GM18507 (cell line): Measurements from ENCODE around the gene GRK5.

Source experiments
- DNase-seq: peaks from one replicate; pipeline ENCODE4 v3.0.0; 2011; ENCODE audit warnings: low read depth; ENCODE audit not compliant: insufficient read length; ENCODE audit errors: extremely low spot score
- FAIRE-seq: peaks from 2 replicates; lab custom pipeline; 2011; peaks lifted over from hg19 to GRCh38; lab: Jason Lieb, UNC

Gene GRK5

DNA sequence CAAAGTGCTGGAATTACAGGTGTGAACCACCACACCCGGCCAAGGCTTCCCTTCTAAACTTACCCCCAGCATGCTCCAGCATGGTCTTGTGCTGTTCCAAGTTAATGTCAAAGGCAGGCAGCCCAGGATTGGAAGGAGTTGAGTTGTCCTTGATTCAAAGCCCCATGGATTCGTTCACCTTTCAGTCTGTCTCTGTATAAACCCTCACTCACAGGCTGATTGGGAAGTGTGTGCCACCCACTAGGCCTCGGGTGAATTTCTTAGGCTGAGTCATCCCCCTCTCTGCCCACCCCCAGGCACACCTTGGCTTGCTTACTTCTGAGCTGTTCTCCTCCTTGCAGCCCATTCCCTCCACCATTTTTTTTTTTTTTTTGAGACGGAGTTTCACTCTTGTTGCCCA is 15.5 kb upstream of the GRK5 start:
- FAIRE-seq (no peak), DNase-seq (no peak)

GRCh38 chr10:119197921-119198320 is 9.4 kb upstream of the GRK5 start:
- DNase-seq, result no peak
- FAIRE-seq, result no peak

GRCh38 chr10:119198438-119198837 is 8.9 kb upstream of the GRK5 start:
- FAIRE-seq (peak; percentile 24), DNase-seq (no peak)

DNA sequence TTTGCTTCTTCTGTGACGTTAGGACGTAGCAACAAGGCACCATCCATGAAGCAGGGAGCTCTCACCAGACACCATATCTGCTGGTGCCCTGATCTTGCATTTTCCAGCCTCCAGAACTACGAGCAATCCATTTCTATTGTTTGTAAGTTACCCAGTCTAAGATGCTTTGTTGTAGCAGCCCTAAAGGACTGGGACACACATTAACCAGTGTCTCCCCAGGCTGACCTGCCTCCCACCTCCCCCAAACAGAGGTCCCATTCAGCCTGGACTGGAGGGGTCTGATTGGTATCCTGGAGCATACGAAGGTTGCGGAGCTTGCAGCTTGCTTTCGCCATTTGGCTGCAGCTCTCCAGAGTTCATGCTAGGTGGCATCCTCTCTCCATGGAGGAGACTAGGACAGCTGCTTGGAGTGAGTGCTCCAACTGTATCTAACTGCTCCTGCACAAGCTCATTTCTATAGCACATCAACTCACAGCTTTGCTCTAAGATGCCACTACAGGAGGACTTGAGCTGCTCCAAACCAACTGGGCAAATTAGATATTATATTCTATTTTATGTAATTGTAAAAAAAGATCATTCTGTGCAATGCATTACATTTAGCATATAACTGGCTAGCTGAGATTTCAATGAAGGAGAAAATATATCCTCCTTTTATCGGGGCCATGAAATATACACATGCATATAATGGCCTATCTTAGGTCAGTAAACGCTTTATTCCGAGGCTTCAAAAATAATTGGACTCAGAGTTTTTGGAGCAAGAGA is 8.0 kb upstream of the GRK5 start:
- FAIRE-seq (peak; percentile 55), DNase-seq (no peak)

DNA sequence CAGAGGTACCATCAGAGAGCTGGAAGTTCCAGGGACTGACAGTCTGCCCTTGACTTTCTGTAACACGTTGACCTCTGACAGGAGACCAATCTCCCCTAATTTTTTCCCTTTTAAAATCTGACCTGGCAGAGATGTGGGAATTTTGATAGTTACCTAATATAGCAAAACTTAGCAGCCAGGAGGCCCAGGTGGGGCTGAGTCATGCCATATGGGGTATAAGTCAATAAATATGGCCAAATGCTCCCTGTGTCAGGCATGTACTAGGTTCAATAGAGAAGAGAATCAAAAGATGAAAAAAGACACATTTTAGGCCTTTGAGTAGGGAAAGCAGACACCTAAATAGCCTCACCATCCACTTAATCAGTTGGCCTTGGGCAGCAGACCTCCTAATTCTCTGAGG is 6.1 kb upstream of the GRK5 start:
- FAIRE-seq (no peak), DNase-seq (no peak)

- no peak for DNase-seq
- no peak for FAIRE-seq
Observed at GRCh38 chr10:119203006-119203405, 4.4 kb upstream of the GRK5 start.

DNA sequence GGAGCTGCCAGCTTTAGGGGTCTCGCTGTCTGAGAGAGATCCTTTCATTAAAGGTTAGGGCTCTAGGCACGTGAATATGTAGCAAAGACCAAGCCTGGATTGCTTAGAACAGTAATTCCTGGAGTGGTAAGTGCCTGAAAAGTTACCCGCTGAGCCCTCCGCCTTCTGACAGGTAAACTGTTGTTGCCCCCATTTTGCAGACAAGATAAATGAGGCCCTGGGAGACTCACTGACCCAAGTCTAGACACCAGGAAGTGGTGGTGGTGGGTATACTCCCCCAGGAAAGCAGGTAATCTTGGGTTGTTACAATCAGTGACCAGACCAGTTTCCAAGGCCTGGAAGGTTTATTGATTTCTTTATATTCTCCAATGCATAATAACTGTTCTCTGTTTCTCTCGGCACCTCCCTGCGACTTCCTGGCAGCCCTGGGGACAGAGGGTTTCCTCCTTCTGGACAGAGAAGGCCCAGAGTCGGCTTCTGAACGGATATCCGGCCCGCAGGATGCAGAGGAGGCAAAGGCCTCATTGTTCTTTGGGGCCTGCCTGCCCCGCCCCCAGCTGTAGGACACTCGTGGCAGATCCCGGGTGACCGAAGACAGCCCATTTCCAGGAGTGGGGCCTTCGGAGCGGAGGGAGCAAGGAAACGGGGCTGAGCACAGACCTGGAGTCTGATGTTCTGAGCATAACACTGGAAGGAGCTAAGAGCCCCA is 1.3 kb upstream of the GRK5 start:
- FAIRE-seq, result peak; percentile 81
- DNase-seq, result no peak

DNA sequence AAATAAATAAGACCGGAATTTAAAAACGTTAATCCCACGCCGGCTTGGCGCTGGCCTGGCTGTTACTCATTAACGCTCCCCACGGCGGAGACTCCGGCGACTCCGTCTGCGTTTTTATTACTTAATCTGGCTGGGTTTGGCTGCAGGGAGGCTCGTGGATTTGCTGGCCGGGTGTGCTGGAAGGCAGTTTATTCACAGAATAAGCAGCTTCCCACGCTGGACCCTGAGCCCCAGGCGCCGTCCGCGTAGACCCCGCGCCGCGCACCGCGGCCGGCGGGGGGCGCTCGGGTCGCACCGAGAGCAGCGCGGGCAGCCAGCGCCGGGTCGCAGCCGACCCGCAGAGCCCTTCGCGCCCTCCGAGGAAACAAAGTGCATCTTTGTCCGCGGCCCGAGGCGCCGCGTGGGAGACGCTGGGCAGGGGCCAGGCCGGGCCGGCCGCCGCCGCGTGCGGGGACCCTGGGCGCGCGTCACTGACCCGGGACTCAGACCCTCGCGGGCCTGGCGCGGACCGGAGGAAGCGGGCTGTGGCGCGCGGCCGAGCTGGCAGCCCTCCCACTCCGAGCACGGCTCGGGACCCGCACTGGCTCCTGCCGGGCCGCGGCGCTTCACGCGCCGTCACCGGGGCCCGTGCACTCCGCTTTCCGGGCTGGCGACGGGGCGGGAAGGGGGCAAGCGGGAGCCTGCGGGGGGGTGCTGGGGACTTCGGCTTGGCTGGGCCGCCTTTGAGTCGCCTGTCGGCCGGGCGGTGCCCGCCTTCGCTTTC is 587 bp upstream of the GRK5 start:
- no peak for FAIRE-seq
- DNase-seq, result no peak

DNA sequence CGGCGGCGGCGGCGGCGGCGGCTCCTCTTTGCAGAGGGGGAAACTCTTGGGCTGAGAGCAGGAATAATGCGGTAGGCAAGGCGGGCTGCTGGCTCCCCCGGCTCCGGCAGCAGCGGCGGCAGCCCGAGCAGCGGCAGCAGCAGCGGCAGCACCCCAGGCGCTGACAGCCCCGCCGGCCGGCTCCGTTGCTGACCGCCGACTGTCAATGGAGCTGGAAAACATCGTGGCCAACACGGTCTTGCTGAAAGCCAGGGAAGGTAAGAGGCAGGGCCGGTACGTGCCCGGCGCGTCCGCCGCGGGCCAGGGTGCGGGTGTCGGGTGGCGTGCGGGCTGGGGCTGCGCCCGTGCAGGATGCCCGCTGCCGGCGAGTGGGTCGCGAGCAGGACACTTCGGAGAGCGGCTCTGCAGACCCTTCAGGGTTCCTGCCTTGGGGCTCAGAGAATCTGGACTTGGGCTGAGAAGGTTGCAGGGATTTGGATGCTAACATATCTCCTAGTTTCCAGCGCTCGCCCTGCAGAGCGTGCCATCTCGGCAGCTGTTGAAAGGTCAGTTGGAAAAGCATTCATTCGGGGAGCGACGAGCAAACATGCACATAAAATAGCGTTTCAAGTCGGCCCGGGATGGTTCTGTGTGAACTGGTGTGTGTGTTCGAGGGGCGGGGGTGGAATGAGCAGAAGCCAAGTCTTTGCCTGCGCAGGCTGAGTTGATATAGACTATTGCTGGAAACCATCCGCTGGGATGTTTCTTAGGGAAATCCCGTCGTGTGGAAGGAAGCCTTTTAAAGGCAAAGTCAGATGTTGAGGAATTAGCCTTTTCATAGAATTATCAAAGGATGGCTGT is 562 bp downstream of the GRK5 start:
- FAIRE-seq (no peak), DNase-seq (no peak)

DNA sequence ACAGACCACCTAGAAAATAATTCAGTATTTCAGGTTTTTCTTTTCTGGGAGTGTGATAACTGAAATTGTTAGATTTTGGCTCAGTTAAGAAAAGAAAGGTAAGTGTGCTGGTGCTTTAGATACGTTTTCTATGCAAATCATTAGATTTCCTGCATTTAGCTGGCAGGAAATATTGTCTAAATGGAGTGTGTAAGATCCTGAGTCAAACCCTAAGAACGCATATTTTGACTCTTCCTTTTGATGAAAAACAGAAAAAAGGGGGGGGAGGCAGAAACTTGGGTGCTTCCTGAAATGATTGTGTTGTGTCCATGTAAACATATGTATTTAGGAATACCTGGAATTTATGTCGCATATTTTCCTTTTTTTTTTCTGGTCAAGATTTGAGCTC is 1.2 kb downstream of the GRK5 start:
- FAIRE-seq (peak; percentile 53), DNase-seq (no peak)

DNA sequence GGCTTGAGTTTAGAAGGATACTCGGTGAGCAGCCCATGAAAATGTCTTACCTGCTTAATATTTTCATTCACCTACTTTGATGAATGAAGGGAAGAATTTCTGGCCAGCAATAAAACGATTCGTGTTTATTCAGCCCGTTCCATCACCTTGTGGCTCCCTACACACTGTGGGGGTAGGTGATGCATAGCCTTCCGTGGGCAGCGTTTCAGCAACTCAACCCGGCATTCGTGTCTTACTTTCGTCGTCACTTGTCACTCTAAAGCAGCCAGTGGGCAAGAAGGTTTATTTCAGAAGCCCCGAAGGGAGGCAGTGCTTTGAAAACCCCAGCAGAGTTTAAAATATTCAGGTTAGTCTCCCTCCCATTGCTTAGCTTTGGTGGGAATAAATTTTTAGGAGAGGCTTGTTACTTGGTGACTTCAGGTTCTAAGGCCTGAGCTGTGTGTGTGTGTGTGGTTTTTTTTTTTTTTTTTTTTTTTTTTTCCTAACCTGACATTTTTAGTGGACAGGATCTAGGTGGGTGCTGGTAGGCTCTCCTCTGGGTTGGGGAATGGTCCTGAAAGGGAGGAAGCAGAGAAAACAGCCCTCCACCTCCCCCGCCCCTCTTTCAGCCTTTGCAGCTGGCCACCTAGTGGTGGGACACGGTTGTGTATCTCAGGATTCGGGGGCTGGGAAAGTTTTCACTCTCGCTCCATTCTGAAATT is 1.8 kb downstream of the GRK5 start:
- no peak for DNase-seq
- FAIRE-seq, result peak; percentile 76

GRCh38 chr10:119209736-119210355 is 2.5 kb downstream of the GRK5 start:
- DNase-seq (no peak), FAIRE-seq (no peak)

DNA sequence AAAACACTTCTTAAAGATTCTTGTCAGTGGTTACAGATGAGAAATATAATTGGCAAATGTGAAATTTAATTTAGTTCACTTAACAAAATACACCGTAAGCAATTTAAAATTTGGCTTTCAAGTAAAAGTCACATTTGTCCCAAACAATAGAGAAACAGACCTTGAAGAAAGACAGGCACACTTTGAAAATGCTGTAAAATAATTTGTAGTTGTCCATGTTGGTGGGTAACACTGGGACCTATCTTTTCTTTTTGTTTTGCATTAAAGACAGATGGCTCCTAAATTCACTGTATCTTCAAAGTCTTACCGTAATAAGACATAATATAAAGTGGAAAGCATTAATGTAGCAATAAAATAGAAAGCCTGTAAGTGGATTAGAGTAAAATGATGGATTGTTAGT is 3.3 kb downstream of the GRK5 start:
- FAIRE-seq, result no peak
- no peak for DNase-seq

DNA sequence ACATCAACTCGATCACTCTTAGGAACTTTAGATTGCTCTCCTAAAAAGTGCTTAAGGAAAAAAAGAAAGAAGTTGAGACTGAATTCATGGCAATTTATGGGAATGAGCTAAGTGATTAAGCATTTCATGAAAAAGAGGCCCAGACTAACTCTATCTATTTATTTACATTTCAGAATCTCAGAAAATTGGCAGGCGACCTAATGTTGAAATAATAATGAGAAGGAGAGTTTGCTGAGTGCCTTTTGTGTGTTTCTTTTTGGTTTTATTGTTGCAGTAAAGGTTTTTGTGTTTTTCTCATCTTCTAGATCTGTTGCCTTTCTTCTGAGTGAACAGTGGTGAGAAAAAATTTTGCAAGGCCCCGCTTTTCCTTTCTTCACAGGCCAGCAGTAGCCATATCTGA is 3.8 kb downstream of the GRK5 start:
- DNase-seq, result no peak
- FAIRE-seq, result no peak

DNA sequence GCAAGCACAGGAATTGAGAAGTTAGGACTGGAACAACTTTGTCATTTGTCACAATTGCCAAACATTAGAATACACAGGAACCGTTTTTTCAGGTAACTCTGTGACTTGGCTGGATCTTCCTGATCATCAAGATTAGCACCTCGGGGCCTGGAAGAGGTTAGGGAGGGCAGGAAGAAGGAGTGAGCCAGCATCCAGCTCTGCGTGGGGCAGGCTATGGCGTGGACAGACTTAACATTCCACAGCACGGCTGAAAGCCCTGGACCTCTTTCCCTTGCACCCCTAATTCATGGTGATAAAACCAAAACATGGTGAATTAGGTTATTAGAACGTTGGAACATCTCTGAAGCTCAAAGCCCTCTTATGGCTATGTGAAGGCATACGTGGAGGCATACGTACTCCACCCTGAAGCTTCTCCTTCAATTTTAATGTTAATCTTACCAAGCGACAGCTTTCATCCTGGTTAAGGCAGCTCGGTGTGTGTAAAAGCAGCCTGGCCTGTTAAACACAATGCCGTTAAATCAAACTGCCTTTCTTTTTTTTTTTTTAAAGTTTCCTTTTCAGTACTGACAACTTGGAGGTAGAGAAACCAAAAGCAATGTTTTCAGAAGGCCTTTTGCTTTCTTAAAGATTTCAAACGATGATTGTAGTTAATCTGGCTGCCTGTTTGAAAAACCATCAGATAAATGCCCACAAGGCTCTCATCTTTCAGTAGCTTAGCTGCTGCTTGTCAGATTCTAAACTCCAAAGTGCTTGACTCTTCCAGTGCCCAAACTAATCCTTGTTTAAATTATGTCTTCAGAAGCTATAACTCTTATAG is 4.5 kb downstream of the GRK5 start:
- FAIRE-seq (peak; percentile 73), DNase-seq (no peak)

DNA sequence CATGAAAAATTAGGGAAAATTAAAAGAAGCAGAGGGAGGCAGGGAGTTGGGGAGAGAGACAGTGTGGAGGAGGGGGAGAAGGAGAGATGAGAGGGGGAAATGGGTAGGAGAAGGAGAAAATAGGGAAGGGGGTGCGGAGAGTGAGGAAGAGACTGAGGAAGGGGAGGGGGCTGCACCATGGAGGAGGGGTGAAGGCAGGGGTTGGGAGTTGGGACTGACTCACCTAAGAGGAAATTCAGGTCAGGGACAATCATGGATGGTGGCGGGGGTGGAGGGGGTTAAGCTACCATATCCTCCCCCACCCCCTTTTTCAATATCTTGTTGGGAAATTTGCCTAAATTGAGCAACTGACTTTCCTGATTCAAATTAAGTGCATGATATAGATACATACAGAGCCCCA is 8.0 kb downstream of the GRK5 start:
- FAIRE-seq, result no peak
- no peak for DNase-seq

DNA sequence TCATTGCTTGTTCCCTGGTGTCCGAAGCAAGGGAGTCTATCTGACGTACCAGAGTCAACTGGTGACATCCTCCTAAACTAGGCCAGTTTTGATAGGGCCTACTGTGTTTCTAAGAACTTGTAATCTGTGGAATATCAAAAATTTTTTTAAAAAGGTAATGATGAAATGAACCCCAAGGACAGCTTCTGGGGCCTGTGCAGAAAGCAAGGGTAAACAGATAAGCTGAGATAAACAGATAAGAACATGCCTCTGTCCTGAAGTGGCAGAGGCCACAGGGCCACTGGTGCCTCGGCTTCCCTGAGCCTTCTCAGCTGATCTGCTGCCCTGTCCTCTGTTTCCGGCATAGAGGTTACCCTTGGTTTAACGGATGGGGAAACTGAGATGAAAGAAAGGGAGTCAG is 8.8 kb downstream of the GRK5 start:
- DNase-seq, result no peak
- no peak for FAIRE-seq

DNA sequence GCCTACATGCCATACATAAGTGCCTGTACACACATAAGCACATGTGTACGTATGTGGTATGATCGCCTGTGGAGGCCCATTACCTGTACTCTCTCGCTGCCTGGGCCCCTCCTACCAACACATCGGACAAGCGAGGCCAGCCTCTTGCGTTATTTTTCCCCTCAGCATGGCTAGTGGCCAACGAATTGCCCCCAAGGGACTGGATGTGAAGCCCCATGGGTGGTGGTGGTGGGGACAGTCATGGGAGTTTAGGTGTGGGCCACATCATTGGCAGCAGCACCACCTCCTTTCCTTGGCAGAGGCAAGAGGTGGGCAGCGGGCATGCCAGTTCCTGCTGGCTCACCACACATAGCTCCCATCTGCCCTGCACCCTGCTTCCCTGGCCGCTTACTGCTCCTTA is 10.0 kb downstream of the GRK5 start:
- DNase-seq (no peak), FAIRE-seq (no peak)
